Stomach smooth muscle (tissue), 2 donors: ENCODE data around the gene ALDH4A1.

ENCODE experiments used
- H3K27ac ChIP-seq: one replicate; pipeline ENCODE4 v1.7.0; 2013; ENCODE audit warnings: mild to moderate bottlenecking, low read length, inconsistent platforms
- H3K27me3 ChIP-seq, 2 donors: one replicate each; pipeline ENCODE4 v1.7.0; 2013; ENCODE audit warnings: low read length in 2 of 2; ENCODE audit not compliant: insufficient read depth in 2 of 2, control insufficient read depth in 1 of 2
- H3K36me3 ChIP-seq, 2 donors: one replicate each; pipeline ENCODE4 v1.7.0; 2013; ENCODE audit warnings: low read length in 2 of 2; ENCODE audit not compliant: control insufficient read depth in 2 of 2, insufficient read depth in 2 of 2
- H3K4me1 ChIP-seq: one replicate; pipeline ENCODE4 v1.7.0; 2013; ENCODE audit warnings: low read length; ENCODE audit not compliant: control insufficient read depth, insufficient read depth
- H3K4me3 ChIP-seq, 2 donors: one replicate each; pipeline ENCODE4 v1.7.0; 2013; ENCODE audit warnings: low read length in 2 of 2
- H3K9ac ChIP-seq, 2 donors: one replicate each; pipeline ENCODE4 v1.7.0; 2013; ENCODE audit warnings: low read length in 2 of 2, mild to moderate bottlenecking in 1 of 2
- H3K9me3 ChIP-seq, 2 donors: one replicate each; pipeline ENCODE4 v1.7.0; 2013; ENCODE audit warnings: low read length in 2 of 2; ENCODE audit not compliant: control insufficient read depth in 2 of 2
- donor health status: healthy.
- donor health status: Pancreatic carcinoma.

Gene ALDH4A1

GRCh38 chr1:18938707-18939070, 36.3 kb upstream of the ALDH4A1 start:
- Histone ChIP-seq H3K9me3 (no peaks in the 10 kb centered on the region), H3K27ac (no peak overlapping the region), H3K9ac (no peak overlapping the region), H3K27me3 (no peaks in the 10 kb centered on the region), H3K4me3 (no peak overlapping the region), H3K36me3 (peaks cover 0 to 2% of the 10 kb centered on the region in 2 donors), H3K4me1 (peaks cover 60% of the 10 kb centered on the region)

GRCh38 chr1:18938008-18938706, 35.8 kb upstream of the ALDH4A1 start:
- no peak overlapping the region for H3K9ac ChIP-seq
- H3K27me3 ChIP-seq = no peaks in the 10 kb centered on the region
- H3K4me3 ChIP-seq = no peak overlapping the region

GRCh38 chr1:18937539-18937938, 35.2 kb upstream of the ALDH4A1 start:
- no peak overlapping the region for H3K27ac ChIP-seq
- H3K4me3 ChIP-seq = no peak overlapping the region
- H3K4me1 ChIP-seq = peaks cover 64% of the 10 kb centered on the region
- H3K9me3 ChIP-seq = no peaks in the 10 kb centered on the region
- no peak overlapping the region for H3K9ac ChIP-seq
- peaks cover 0 to 2% of the 10 kb centered on the region in 2 donors for H3K36me3 ChIP-seq
- H3K27me3 ChIP-seq = no peaks in the 10 kb centered on the region

More at GRCh38 chr1:18938008-18938706, 35.8 kb upstream of the ALDH4A1 start:
- no peak overlapping the region for H3K27ac ChIP-seq
- H3K9me3 ChIP-seq = no peaks in the 10 kb centered on the region
- H3K36me3 ChIP-seq = peaks cover 0 to 2% of the 10 kb centered on the region in 2 donors
- peaks cover 58% of the 10 kb centered on the region for H3K4me1 ChIP-seq

GRCh38 chr1:18936814-18937481, 34.6 kb upstream of the ALDH4A1 start:
- Histone ChIP-seq H3K4me1 (peaks cover 63% of the 10 kb centered on the region), H3K4me3 (no peak overlapping the region), H3K36me3 (peaks cover 0 to 2% of the 10 kb centered on the region in 2 donors), H3K9ac (no peak overlapping the region), H3K27me3 (no peaks in the 10 kb centered on the region), H3K27ac (no peak overlapping the region), H3K9me3 (no peaks in the 10 kb centered on the region)

- Histone ChIP-seq H3K27ac (no peak overlapping the region), H3K9me3 (no peaks in the 10 kb centered on the region), H3K4me1 (peaks cover 61% of the 10 kb centered on the region), H3K4me3 (no peak overlapping the region), H3K27me3 (no peaks in the 10 kb centered on the region), H3K36me3 (peaks cover 0 to 2% of the 10 kb centered on the region in 2 donors), H3K9ac (no peak overlapping the region)
These were observed 34.1 kb upstream of the ALDH4A1 start for GRCh38 chr1:18936471-18936813.

GRCh38 chr1:18934205-18935000, 32.0 kb upstream of the ALDH4A1 start:
- Histone ChIP-seq H3K27ac (no peak overlapping the region), H3K4me1 (peaks cover 49% of the 10 kb centered on the region), H3K9ac (no peak overlapping the region), H3K4me3 (no peak overlapping the region), H3K9me3 (no peaks in the 10 kb centered on the region), H3K27me3 (no peaks in the 10 kb centered on the region), H3K36me3 (peaks cover 0 to 2% of the 10 kb centered on the region in 2 donors)

- H3K27ac ChIP-seq = no peak overlapping the region
- H3K36me3 ChIP-seq = peaks cover 0 to 2% of the 10 kb centered on the region in 2 donors
- no peaks in the 10 kb centered on the region for H3K9me3 ChIP-seq
- H3K27me3 ChIP-seq = no peaks in the 10 kb centered on the region
- H3K9ac ChIP-seq = no peak overlapping the region
- H3K4me1 ChIP-seq = peaks cover 49% of the 10 kb centered on the region
- no peak overlapping the region for H3K4me3 ChIP-seq
These were observed 30.5 kb upstream of the ALDH4A1 start for GRCh38 chr1:18932879-18933278.

- H3K27ac ChIP-seq = no peak overlapping the region
- H3K9ac ChIP-seq = no peak overlapping the region
- peaks cover 50% of the 10 kb centered on the region for H3K4me1 ChIP-seq
- H3K36me3 ChIP-seq = peaks cover 0 to 2% of the 10 kb centered on the region in 2 donors
- H3K9me3 ChIP-seq = no peaks in the 10 kb centered on the region
- no peaks in the 10 kb centered on the region for H3K27me3 ChIP-seq
- no peak overlapping the region for H3K4me3 ChIP-seq
These were observed 30.0 kb upstream of the ALDH4A1 start for GRCh38 chr1:18932387-18932786.

GRCh38 chr1:18931730-18932129, 29.4 kb upstream of the ALDH4A1 start:
- H3K4me3 ChIP-seq = no peak overlapping the region
- no peak overlapping the region for H3K27ac ChIP-seq
- peaks cover 50% of the 10 kb centered on the region for H3K4me1 ChIP-seq

GRCh38 chr1:18929686-18930085, 27.3 kb upstream of the ALDH4A1 start:
- H3K9ac ChIP-seq = no peak overlapping the region
- no peaks in the 10 kb centered on the region for H3K27me3 ChIP-seq
- H3K4me1 ChIP-seq = peaks cover 52% of the 10 kb centered on the region
- H3K27ac ChIP-seq = no peak overlapping the region
- no peak overlapping the region for H3K4me3 ChIP-seq
- H3K36me3 ChIP-seq = no peaks in the 10 kb centered on the region
- no peaks in the 10 kb centered on the region for H3K9me3 ChIP-seq

More at GRCh38 chr1:18931730-18932129, 29.4 kb upstream of the ALDH4A1 start:
- peaks cover 0 to 2% of the 10 kb centered on the region in 2 donors for H3K36me3 ChIP-seq
- no peak overlapping the region for H3K9ac ChIP-seq
- no peaks in the 10 kb centered on the region for H3K9me3 ChIP-seq
- no peaks in the 10 kb centered on the region for H3K27me3 ChIP-seq
